HEK293T (cell line): Measurements from ENCODE around the gene FXN.

Experiments
- ARNT ChIP-seq: fragments of 450-650 bp; IDR thresholded peaks from 2 replicates; pipeline ENCODE4 v1.6.1; 2017; ENCODE audit warnings: mild to moderate bottlenecking
- ELF4 ChIP-seq: fragments of 450-650 bp; IDR thresholded peaks from 2 replicates; pipeline ENCODE4 v1.6.1; 2017; ENCODE audit warnings: antibody characterized with exemption
- FOXK2 ChIP-seq: fragments of 450-650 bp; IDR thresholded peaks from 2 replicates; pipeline ENCODE4 v1.6.1; 2016; ENCODE audit warnings: mild to moderate bottlenecking
- L3MBTL2 ChIP-seq: fragments of 450-650 bp; conservative IDR thresholded peaks from 2 replicates; pipeline ENCODE4 v1.6.1; 2016; ENCODE audit warnings: mild to moderate bottlenecking
- LEF1 ChIP-seq: fragments of 450-650 bp; IDR thresholded peaks from 2 replicates; pipeline ENCODE4 v1.6.1; 2017; ENCODE audit warnings: mild to moderate bottlenecking, borderline replicate concordance
- NFRKB ChIP-seq: fragments of 450-650 bp; IDR thresholded peaks from 2 replicates; pipeline ENCODE4 v1.6.1; 2016; ENCODE audit warnings: mild to moderate bottlenecking, moderate library complexity
- PKNOX1 ChIP-seq: fragments of 450-650 bp; IDR thresholded peaks from 2 replicates; pipeline ENCODE4 v1.6.1; 2016
- SP1 ChIP-seq: fragments of 450-650 bp; IDR thresholded peaks from 2 replicates; pipeline ENCODE4 v1.6.1; 2017
- SUZ12 ChIP-seq: fragments of 450-650 bp; IDR thresholded peaks from 2 replicates; pipeline ENCODE4 v1.6.1; 2016; ENCODE audit warnings: mild to moderate bottlenecking

GRCh38 chr9:69143291-69143690 is 107.7 kb downstream of the FXN start:
- no peak for TF ChIP-seq NFRKB
- no peak for TF ChIP-seq SUZ12
- no peak for TF ChIP-seq SP1
- TF ChIP-seq PKNOX1: no peak
- TF ChIP-seq FOXK2: no peak
- TF ChIP-seq L3MBTL2: no peak
- TF ChIP-seq ARNT: no peak
- no peak for TF ChIP-seq LEF1
- no peak for TF ChIP-seq ELF4
